ENCODE results near the gene MEI4.
"Not testable (repeated sequence)": the region's sequence is repeated elsewhere in the genome, so short reads cannot be mapped to it uniquely, and the experiment has no call there.

- TF ChIP-seq CTCF, EP300 (IDR thresholded peaks at IDR 0.05): not testable (repeated sequence)
Measured at GRCh38 chr6:77655035-77655434, 2.2 kb downstream of the MEI4 start.
